Ureter (tissue), 1 donor: ENCODE data around the gene NFKB1. TPM values are rescaled to one million over a fixed set of nuclear protein-coding genes. Genes with fewer than 3 reads are reported as not detected.
"Not testable (repeated sequence)": the region's sequence is repeated elsewhere in the genome, so short reads cannot be mapped to it uniquely, and the experiment has no call there.

Source experiments
- DNase-seq: peaks from one replicate; pipeline ENCODE4 v3.0.0-alpha.2; 2020; ENCODE audit warnings: low spot score
- total RNA-seq: library from RNA; stranded (reverse); gene quantifications from one replicate; pipeline ENCODE4 v1.2.4, GENCODE V29; 2023
- donor health status: DM: yes; HTN: yes; CAD: no.

The NFKB1 gene
- total RNA-seq, 1 donor from 2014 or later: 55.4 TPM

- DNase-seq: no peak
These were observed 97.7 kb downstream of the NFKB1 start for GRCh38 chr4:102598762-102599374.

- no peak for DNase-seq
These were observed 98.3 kb downstream of the NFKB1 start for GRCh38 chr4:102599455-102599854.

GRCh38 chr4:102599886-102600285 is 98.7 kb downstream of the NFKB1 start:
- no peak for DNase-seq

- DNase-seq: no peak
These were observed 99.5 kb downstream of the NFKB1 start for GRCh38 chr4:102600689-102601088.

GRCh38 chr4:102601586-102602227 is 100.5 kb downstream of the NFKB1 start:
- DNase-seq: no peak

GRCh38 chr4:102604222-102604940 is 103.2 kb downstream of the NFKB1 start:
- no peak for DNase-seq

GRCh38 chr4:102606261-102606660 is 105.1 kb downstream of the NFKB1 start:
- DNase-seq: no peak

- no peak for DNase-seq
These were observed 105.8 kb downstream of the NFKB1 start for GRCh38 chr4:102606846-102607450.

GRCh38 chr4:102608190-102608589 is 107.0 kb downstream of the NFKB1 start:
- no peak for DNase-seq

- DNase-seq: no peak
These were observed 108.8 kb downstream of the NFKB1 start for GRCh38 chr4:102610007-102610406.

- DNase-seq: no peak
These were observed 109.3 kb downstream of the NFKB1 start for GRCh38 chr4:102610476-102610875.

GRCh38 chr4:102612210-102612609 is 111.1 kb downstream of the NFKB1 start:
- DNase-seq: no peak

- no peak for DNase-seq
These were observed 111.7 kb downstream of the NFKB1 start for GRCh38 chr4:102612824-102613366.

GRCh38 chr4:102614801-102615200 is 113.6 kb downstream of the NFKB1 start:
- no peak for DNase-seq

- no peak for DNase-seq
These were observed 115.5 kb downstream of the NFKB1 start for GRCh38 chr4:102616636-102617035.

GRCh38 chr4:102619021-102619420 is 117.9 kb downstream of the NFKB1 start:
- DNase-seq: not testable (repeated sequence)

- not testable (repeated sequence) for DNase-seq
These were observed 118.8 kb downstream of the NFKB1 start for GRCh38 chr4:102619776-102620631.

- no peak for DNase-seq
These were observed 119.7 kb downstream of the NFKB1 start for GRCh38 chr4:102620697-102621497.

- DNase-seq: no peak
These were observed 122.5 kb downstream of the NFKB1 start for GRCh38 chr4:102623622-102624021.

GRCh38 chr4:102624505-102624904 is 123.3 kb downstream of the NFKB1 start:
- no peak for DNase-seq
